ENCODE results near the gene MAD1L1.

The MAD1L1 gene

DNA sequence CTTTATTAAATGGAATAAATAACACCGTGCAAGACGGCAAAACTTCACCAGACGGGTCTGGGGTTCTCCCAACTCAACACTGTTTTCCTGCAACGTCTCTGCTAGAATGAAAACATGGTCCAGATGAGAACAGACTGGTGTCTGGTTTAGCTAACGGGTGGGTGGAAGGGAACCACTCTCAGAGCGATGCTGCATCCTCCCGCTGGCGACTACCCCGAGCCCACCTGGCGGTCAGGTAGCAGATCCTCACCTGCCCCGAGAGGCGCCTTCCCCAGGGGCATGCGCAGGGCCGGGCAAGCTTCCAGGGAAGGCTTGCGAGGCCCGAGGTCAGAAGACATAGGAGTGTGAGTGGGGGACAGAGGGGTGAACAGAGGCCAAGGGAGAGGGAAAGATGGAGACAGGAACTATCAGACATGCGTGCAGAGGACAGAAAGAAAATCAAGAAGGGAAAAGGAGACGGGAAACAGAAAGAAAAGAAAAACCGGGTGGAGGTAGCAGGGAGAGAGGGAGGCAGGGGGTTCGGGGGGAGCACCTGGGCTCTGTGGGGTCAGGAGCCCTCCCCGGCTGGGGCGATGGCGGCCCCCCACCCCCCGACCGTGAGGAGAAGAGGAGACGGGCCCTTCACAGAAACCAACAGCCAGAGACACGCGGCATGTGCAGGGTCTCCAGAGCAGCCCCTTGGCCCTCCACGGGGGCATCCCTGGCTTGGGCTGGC, 222.0 kb downstream of the MAD1L1 start:
- TF ChIP-seq, protein P1, sequence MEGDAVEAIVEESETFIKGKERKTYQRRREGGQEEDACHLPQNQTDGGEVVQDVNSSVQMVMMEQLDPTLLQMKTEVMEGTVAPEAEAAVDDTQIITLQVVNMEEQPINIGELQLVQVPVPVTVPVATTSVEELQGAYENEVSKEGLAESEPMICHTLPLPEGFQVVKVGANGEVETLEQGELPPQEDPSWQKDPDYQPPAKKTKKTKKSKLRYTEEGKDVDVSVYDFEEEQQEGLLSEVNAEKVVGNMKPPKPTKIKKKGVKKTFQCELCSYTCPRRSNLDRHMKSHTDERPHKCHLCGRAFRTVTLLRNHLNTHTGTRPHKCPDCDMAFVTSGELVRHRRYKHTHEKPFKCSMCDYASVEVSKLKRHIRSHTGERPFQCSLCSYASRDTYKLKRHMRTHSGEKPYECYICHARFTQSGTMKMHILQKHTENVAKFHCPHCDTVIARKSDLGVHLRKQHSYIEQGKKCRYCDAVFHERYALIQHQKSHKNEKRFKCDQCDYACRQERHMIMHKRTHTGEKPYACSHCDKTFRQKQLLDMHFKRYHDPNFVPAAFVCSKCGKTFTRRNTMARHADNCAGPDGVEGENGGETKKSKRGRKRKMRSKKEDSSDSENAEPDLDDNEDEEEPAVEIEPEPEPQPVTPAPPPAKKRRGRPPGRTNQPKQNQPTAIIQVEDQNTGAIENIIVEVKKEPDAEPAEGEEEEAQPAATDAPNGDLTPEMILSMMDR (conservative IDR thresholded peaks at IDR 0.05), result no peak
- no peak overlapping the region for H3K27ac ChIP-seq

DNA sequence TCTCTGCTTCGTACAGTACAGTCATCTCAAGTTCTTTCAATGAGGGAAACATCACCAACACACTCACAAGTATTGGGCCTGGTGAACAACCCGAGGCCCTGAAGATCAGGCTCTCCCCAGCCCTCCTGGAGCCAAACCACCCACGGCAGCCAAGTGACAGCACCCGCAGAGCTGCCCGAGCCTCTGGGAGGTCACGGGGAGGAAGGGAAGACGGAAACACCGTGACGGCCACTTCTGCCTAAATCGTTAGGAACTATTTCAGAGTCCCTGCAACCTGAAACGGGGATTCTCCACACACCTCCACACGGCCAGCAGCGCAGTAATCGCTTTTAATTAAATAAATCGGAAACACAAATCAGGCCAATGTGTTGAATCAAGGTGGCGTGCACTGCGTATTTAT, 222.6 kb downstream of the MAD1L1 start:
- TF ChIP-seq, protein P1 (conservative IDR thresholded peaks at IDR 0.05), result no peak
- no peak overlapping the region for H3K27ac ChIP-seq

DNA sequence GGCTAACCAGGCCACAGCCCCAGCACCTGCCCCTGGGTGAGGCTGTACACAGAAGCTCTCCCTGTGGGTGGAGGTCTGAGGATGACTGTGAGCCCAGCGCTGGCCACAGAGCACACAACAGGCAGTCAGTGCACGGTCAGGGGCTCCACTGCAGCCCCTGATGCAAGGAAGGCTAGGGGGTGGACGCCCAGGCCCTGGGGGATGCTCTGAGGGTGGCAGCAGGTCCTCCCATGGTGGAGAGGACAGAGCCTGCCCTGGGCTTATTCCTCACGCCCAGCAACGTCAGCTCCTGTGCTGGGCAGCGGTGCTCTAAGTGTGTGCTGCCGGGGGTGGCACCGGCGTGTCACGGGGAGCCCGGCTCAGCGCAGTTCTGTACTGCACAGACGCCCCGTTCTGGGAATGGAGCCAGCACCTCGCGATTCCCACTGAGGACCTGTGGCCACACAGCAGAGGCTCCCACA, 223.2 kb downstream of the MAD1L1 start:
- H3K27ac ChIP-seq, result no peak overlapping the region
- TF ChIP-seq, protein P1 (conservative IDR thresholded peaks at IDR 0.05), result no peak

DNA sequence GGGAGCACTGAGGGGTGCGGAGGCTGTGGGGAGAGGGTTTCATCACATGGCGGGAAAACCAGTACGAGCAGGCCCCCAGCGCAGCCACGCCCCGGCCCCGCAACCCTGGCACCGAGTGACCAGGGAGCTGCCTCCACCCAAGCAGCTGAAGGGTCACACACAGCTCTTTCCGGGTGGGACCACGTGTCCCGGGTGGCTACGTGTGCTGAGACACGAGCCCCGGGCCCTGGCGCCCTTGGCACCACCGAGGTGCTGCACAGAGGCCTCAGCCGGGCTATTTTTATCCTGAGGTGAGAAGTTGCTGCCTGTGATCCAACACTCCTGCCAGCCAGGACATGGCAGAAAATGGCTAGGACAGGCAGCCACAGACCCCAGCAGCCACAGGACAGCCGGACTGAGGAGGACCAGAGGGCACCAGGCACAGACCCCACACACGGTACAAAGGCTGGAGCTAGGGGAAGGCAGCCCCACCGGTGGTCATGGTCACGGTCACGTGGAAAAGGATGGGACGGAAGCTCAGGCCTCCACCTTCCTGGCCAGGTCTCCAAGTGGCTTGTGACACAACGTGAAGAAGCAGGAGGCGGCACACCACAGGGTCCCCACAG, 223.7 kb downstream of the MAD1L1 start:
- H3K27ac ChIP-seq, result no peak overlapping the region
- TF ChIP-seq, protein P1 (conservative IDR thresholded peaks at IDR 0.05), result no peak

DNA sequence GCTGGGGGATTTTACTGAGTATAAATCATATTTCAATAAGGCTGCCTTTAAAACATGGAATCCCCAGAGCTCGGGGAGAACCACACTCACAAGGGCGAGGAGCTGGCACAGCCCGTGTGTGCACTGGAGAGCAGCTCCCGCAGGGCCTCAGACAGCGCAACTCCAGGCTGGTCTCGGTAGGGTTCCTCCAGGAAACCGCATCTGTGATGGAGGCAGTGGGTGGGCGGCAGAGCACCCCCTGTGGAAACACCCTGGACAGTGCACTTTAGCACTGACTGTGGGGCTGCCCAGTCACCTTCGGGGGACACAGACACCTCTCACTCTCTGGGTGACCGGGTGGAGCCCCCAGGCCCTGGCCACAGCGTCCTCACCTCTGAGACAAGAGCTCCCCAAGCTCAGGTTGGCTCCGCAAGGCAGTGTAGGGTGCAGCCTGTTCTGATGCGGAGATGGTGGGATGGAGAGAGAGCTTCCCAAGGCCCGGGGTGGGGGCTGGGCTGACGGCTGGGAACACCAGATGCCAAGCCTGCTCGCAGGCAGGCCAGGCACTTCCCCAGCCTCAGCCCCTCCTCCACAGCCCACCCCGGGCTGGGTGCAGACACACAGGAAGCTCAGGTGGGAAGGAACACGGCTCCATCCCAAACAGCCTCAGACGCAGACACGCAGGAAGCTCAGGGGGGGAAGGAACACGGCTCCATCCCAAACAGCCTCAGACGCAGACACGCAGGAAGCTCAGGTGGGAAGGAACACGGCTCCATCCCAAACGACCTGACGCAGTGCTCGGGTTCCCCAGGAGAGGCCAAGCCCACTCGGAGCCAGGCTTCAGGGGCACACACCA, 224.4 kb downstream of the MAD1L1 start:
- no peak overlapping the region for H3K27ac ChIP-seq
- TF ChIP-seq, protein P1 (conservative IDR thresholded peaks at IDR 0.05), result no peak

DNA sequence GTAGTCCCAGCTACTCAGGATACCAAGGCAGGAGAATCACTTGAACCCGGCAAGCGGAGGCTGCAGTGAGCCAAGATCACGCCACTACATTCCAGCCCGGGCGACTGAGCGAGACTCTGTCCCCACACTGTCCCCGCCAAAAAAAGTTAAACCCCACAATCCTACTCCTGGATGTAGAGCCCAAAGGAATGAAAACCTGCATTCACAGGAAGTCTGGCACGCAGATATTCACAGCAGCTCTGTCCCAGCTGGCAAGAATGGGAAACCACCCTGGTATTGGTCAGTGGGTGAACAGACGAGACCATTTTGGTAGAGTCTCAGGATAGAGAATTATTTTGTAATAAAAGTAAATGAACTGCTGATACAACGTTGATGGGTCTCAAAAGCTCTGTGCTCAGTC, 225.2 kb downstream of the MAD1L1 start:
- H3K27ac ChIP-seq, result no peak overlapping the region
- TF ChIP-seq, protein P1 (conservative IDR thresholded peaks at IDR 0.05), result no peak

DNA sequence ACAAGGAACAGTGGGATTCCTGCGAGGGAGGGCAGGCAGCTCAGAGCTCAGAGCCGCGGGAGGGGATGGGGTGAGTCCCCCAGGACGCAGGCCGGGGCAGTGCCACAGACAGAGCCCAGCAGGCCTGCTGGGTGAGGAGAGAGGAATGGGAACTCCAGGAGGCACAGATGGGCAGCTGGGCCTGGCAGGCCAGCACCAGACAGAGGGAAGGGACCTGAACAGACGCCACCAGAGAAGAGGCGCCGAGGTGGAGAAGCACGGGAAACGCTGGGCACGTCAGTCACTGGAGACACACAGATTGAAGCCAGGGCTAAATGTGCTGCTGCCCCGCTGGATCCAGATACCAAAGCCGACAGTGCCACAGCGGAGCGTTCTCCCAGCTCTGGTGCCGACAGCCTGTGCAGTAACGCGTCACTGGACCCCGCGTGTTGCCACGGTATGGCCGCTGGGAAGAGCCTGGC, 225.8 kb downstream of the MAD1L1 start:
- no peak overlapping the region for H3K27ac ChIP-seq
- TF ChIP-seq, protein P1 (conservative IDR thresholded peaks at IDR 0.05), result no peak
